ENCODE results near the gene PACRG.

The PACRG gene

DNA sequence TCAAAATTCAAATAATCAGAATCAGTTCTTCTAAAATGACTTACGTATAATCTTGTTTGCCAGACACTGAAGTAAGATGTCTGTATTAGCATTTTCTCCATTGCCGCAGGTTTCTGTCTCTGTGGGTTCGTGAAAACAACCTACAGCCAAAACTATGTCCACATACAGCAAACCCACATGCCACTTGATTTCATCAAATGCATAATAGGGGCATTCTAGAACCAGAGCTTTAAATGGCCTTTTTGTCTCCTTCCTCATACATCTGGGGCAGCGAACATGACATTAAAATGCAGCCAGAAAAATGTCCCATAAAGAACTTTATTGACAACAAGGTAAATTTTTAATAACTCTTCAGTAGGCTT is 596.5 kb downstream of the PACRG start:
- DNase-seq, result no peak

DNA sequence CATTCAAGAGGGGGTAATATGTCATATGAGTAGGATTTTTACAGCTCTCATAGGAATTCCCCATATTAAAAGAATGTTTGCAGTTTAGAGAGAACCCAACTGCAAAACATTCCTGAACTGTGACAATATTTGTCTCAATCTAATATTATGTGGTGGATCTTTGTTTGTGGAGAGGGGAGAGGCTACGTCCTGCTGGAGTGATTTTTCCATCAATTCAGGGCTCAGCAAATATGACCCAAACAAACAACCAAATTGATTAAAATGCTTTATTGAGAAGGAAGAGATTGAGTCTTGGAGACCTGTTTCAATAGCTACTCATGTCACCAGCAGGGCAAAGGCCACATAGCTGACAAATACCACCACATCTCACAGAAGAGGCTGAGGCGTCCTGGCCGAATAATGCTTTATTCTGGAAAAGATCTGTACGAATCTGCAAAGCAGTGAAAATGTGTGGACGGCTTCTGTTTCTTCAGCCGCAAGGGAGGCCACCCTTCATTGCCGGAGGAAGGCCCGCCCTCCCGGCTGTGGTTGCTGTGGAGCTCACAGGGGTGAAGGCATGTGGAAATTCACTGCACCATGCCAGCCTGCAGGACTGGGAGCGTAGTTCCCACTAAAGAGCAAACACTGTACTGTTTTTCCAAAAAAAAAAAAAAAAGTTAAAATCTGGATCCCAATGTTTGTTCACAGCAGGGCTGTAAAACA is 597.1 kb downstream of the PACRG start:
- DNase-seq, result no peak

DNA sequence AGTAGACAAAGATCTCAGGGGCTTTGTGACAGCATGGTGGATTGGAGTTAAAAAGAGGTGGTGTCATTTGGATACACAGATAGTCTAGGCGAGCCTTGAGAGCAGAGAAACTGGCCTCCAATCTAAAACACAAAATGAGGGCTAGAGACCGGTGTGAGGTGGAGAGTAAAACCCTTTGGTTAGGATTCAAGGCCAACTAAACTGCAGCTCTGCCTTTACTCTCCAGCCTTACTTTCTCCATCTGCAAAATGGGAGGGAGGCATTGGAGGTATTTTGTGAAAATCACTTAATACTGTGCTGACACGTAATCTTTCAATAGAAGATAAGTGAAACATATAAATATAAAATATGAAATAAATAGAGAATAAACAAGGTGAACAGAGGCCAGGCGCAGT is 597.6 kb downstream of the PACRG start:
- no peak for DNase-seq

DNA sequence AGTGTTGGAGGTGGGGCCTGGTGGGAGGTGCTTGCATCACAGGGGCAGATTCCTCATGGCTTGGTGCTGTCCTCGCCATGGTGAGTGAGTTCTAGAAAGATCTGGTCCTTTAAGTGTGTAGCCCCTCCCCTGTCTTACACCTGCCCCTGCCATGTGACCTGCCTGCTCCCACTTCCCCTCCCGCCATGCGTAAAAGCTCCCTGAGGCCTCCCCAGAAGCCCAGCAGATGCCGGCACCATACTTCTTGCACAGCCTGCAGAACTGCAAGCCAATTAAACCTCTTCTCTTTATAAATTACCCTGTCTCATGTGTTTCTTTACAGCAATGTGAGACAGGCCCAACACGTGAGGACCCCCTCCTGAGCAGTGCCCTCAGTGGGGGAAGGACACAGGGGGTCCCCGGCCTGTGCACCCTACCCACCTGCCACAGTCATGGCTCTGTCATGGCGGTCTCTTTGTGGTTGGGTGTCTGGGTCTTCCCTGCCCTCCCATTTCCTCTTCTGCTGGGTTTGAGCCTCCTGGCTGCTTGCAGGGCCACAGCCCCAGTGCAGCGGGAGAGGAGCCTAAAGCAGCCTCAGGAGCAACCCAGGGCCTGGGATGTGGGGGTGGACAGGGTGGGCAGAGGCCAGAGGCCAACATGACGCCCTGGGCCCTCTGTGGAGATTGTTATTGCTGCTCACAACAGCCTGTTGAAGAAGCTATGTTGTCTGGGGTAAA is 599.5 kb downstream of the PACRG start:
- DNase-seq, result no peak

DNA sequence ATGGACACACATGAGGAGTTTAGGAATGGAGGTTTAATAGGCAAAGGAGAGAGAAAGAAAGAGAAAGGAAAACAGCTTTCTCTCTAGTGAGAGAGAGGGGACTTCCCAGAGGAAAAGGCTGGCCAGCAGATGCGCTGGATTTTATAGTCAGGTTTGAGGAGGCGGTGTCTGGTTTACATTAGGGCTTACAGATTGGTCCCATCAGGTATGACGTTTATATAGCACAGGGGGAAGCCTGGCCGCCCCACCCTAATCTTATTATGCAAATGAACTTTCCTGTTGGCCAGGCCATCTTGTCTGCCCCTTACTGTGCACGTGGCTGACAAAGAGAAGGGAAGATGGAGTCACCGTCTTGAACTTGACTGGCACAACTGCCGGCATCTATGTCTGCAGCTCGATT is 600.1 kb downstream of the PACRG start:
- DNase-seq, result no peak

DNA sequence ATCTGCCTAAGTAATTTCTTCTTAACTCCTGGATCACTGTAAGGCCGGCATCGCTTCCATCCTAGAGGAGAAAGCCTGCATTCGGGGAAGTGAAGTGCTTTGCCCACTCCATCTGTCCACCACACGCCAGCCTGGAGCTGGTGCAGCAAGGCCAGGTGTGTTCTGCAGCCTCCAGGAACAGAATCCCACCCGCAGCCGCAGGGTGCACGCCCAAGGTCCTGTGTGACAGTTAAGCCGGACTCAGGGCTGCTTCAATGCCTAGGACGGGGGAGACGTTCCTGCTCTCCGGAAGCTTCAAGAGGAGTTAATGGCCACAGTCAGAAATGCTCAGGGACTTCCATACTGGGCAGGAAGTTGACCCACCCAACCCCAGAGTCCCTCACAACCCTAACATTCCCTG is 600.6 kb downstream of the PACRG start:
- no peak for DNase-seq

DNA sequence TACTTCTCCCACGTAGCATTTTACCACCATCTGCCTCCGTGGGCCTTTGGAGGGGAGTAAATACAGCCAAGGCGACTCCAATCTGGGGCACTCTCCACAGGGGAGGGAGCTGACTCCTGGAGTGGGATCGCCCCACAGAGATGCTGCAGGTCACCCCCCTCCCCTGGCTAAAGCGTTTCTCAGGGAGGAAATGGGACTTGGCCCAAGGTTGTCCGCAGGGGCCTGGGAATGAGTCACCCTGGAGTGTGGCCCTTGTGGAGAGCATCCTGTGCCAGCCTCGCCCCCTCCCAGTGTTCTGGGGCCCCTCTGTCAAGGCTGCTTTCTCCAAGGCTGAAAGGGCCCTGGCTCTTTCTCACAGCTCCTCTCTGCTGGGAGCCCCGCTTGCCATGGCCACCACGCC is 602.2 kb downstream of the PACRG start:
- DNase-seq, result no peak

DNA sequence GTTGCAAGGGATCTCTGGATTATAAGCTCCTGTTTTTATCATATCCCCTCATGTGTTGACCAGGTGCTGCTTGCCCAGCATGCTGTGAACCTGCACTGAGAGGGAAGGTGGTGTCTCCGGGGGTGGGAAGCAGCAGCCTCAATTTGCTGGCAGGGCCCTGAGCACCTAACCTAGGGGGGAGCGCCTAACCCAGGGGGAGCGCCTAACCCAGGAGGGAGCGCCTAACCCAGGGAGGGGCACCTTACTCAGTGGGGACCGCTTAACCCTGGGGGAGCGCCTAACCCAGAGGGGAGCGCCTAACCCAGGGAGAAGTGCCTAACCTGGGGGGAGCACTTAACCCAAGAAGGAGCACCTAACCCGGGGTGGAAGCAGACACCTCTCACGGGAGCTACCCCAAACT is 603.5 kb downstream of the PACRG start:
- no peak for DNase-seq

DNA sequence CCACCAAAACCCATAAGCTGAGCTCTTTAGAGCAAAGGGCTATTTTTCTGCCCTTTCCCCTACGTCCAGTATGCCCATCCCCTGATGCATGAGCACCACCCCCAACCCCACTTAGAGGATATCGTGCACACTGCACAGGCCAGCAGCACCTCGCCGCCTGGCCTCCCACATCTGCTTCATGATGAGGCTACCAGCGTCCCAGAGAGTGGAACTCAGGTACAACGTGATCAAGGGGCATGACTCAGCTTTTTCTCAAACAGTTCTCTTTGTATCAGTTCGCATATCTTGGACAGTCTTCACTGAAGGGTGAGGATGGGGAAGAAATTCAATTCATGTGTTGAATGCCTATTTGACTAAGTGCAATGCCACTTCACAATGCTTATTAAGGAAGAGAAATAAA is 604.8 kb downstream of the PACRG start:
- DNase-seq, result no peak

DNA sequence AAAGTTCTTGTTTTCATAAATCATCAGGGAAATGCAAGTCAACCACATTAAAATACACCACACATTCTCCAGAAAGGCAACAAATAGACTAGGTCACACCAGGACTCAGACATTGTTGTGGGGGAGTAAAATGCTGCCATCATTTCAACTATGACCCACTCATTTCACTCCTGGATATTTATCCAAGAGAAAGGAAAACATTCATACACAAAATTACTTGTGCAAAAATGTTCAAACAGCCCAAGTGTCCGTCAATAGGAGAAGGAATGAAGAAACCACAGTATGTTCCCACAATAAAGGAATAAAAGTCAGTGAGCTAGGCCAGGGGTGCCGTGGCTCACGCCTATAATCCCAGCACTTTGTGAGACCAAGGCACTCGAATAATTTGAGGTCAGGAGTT is 605.3 kb downstream of the PACRG start:
- no peak for DNase-seq

DNA sequence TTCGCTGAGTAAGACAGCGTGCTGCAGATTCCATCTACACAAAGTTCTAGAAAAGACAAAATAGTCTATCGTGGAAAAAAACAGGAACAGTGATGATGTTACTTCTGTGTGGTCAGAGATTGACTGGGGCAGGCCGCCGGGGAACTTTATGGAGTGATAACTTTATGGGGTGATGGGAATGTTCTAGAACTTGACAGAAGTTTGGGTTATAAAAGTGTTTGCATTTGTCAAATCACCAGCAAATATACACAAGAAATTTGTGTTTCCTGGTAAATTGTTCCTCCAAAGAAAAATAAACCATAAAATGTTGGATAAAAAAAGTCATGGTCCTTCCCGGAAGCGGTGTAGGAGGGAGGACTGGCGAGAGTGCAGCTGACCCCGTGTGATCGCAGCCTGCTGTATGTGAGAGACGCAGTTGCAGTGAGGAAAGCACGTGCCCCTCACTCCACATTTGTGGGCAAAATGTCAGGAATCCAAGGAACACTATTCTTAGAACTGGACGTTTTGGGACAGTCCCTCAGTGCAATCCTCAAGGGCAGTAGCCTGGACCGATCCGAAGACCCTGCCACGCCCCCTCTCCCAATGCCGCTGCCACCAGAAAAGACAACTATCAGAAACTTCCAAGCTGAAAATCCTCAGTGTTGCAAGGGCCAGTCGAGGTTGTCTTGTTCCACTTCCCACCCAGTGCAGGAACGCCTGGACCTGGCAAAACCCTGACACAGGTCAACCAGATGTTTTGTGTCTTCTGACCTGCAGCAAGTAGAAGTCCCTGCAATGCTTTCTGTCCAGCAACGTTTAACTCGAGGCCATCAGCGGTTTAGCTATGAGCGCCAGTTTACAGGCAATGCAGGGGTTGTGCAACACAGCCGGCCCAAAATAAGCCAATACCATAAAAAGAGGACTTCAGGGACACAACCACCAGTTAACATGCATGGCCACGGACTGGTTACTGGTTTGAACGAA is 606.2 kb downstream of the PACRG start:
- no peak for DNase-seq

DNA sequence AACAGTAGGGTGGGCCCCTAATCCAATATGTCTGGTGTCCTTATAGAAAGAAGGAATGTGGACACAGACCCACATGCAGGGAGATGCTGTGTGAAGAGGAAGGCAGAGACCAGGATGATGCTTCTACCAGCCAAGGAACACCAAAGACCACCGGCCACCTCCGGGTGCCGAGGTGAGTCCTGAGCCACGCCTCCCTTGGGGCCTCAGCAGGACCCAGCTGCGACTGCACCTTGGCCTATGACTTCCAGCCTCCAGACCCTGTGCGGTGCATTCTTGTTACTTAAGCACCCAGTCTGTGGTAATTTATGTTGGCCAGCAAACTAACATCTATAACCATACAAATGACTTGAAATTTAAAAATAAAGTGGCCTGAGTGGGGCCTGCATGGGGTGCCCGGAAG is 607.3 kb downstream of the PACRG start:
- DNase-seq, result no peak

DNA sequence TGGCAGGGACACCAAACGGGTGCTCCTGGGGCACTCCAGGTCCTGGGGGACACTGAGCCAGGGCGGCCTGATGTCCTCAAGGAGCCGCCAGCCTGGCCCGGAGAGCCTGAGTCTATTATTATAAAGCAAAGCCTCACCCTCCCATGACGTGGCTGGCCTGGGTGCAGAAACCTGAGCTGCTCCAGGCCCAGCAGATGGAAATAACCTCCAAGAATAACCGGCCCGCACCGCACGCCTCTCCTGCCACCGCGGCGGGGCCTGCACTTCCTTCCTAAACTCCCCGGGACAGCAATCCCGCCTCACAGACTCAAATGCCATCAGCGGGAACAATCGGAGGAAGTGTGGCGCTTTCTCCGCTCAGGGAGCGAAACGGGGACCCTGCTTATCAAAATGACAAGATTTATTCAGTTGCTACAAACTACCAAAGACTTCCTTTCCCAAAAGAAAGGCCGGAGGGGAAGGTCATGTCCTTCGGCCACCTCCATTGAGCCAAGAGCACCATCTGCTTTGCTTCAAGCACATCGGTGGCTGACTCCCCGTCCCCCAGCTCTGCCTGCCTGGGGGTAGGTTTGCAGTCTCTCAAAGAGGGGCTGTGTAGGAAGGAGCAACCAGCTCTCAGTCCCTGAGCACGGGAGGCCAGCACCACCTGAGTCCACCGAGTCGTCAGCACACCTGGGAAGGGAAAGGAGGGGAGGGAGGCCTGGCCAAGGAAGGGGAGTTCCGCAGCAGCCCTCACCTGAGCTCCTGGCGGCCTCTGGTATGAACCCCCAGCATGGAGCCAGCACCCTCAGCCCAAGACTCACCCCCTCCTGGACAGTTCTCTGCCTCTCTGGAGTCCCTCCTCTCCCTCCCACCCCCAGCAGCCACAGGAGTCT is 608.1 kb downstream of the PACRG start:
- DNase-seq, result no peak

DNA sequence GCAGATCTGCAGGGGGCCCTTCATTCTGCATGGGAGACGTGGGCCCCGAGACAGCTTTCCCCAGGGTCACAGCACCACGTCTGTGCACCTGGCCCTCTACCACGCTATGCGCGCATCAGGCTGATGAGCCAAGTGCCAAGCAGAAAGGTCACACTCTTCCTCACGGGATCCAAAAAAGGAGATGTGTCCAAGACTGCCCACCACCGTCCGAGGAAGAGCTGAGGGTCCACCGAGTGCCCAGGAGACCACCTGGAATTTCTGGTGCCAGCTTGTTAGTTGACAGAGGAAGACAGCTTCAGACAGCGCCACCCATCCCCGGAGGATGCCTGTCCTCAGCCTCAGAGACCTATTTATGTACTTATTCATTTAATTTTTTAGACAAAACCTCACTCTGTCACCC is 609.2 kb downstream of the PACRG start:
- no peak for DNase-seq

DNA sequence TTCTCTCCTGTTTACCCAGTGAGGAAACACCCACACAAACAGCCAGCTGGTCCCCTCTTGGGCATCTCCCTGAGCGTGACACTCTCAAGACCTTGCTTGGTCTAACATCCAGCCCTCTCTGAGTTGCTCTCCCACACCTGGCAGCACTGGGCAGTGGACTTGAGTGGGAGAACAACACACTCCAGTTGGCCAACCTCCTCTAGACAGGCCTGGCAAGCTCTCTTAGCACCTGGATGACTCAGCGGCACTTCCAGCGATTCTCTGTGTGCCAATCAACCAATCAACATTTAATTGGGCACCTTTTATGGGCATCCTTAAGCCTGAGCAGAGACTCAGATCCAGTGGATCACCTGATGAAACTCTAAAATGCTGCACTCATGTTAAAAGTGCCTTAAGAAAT is 610.2 kb downstream of the PACRG start:
- no peak for DNase-seq

DNA sequence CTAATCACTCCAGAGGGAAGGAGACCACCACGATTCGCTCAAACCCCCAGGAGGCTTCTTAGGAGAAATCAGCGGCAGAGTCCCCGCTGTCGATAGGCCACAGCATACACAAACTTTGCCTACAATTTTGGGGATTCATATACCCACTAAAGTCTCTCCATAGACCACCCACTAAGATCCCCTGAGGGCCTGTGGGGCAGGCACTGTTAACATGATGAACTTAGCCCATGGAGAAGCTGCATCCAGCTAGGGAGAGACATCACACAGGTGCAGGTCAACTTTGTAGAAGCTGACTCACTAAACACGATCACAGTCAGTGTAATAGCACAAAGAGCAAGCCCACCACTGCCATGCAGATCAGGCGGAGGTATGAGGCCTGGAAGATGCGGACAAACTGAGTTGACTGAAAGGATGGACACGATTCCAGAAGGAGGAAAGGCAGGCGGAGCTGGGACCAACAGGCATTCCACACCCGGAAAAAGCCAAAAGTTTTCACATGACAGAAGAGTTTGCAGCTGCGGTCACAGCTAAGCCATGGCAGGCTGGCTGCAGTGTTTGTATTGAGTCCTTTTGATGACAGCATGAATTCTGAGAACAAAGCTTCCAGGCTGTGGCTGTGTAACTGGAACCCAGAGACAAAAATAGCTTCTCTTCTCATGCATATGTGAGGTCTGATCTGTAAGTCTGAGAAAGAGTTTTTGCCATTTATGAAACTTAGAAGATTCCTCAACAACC is 611.1 kb downstream of the PACRG start:
- DNase-seq, result no peak

DNA sequence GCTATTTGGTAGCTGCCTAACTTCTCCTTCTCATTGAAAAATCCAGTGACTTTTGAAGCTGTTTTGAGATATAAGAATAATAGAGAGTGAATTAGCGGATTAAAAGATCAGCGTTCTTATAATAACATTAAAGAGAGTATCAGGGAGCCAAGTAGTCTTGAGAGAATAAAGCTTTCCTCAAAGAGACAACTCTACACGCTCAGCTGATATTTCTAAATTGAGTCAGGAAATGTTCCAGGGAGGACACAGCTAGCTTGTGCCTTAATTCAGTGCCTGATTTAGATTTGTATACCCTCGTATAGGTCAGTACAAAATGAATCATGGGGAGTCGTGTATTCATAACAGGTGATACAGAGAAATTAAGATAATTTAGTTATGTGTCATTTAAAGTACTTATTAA is 611.7 kb downstream of the PACRG start:
- no peak for DNase-seq

DNA sequence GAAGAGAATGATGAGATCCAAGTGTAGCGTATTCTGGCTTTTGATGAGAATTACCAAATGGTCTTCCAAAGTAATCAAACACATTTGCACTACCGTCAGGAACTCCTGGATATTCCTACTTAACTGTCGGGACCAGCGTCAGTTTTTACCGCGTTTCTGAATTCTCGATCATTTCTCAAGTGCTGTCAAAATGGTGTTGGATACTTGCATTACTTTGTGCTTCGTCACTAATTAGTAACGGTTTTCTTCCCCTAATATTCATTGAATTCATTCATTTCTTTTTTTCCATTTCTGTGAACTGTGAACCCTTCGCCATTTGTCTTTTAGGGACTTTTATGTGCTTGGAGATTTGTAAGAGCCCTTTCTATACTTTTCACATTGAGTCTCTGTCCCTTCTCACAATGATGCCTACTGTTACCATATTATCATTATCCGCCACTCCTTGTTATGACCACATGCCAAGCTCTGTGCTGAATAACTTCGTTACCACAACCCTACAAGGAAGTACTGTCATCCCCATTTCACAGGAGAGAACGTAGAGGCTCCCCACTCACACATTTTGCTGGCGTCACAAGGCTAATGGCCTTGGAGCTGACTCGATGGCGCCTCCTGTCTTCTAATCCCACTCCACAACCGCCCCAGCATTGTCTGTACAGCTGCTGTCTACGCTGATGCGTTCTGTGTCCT is 612.6 kb downstream of the PACRG start:
- no peak for DNase-seq

DNA sequence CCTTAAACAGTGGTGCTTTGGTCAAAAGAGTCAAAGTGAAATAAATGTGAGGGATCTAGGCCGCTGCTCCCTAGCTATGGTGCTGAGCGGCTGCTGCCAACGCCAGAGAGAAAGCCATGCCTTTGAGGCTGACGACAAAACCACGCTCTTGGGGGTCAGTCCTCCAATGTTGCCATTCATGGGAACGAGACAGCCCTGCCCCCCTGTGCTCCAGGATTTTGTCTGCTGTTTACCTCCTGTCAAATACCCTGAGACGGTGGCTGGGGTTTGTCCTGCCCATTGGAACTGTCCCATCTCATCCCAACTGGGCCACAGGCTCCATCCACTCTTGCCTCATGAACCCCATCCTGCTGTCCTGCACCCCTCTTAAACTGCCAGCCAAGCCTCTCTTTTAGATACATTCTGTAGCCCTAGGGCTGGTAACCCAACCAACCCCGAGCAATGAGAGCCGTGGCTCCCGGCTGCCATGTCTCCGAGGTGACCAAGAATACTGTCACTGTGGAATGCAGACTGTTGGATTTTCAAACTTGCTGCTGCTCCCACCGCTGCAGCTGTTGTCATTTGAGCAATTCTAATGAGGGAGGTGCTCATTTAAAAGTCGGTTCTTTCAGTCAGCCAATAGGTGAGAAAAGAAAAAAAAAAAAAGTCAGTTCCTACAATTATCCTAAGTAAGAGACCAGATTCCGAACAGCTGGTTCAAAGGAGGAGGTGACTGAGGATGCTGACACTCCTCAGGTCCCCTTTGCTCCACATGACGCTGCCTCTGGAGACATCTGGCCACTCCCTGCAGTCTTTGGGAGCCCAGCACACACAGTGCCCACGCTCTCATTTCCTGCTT is 613.7 kb downstream of the PACRG start:
- no peak for DNase-seq

Data from CD4-positive, alpha-beta T cell treated with Interleukin-6 for 4 hours (primary cell).